K562 (cell line): Measurements from ENCODE around the gene XRCC3. TPM values are rescaled to one million over a fixed set of nuclear protein-coding genes. Genes with fewer than 3 reads are reported as not detected.
"Not testable (repeated sequence)": the region's sequence is repeated elsewhere in the genome, so short reads cannot be mapped to it uniquely, and the experiment has no call there.

Experiments
- ATAC-seq: fragments of 200-7000 bp; cut with Tn5 transposase; 3 replicates; pipeline ENCODE4 v1.9.1; 2020; ENCODE audit warnings: moderate library complexity
- BruUV-seq: library from RNA; stranded (reverse); fragments of 400-500 nt; replicated peaks from 2 replicates; lab custom pipeline; 2021; lab: Mats Ljungman, UMichigan
- CTCF ChIA-PET: fragments of 300-600 bp; formaldehyde crosslinking; extraction: SDS; loops from one replicate; lab custom pipeline; 2021; ENCODE audit warnings: low intra/inter-chr PET ratio; lab: Yijun Ruan, JAX
- POLR2A ChIA-PET: fragments of 300-600, 350-650 bp; sonication (Branson Sonifier 250); formaldehyde crosslinking; extraction: SDS; loops from one replicate; lab custom pipeline; 2021; ENCODE audit warnings: antibody characterized with exemption, inconsistent platforms; lab: Yijun Ruan, JAX
- DNase-seq, 4 experiments: peaks; one replicate each; pipeline versions ENCODE4 v3.0.0 to v3.0.0-alpha.2; 2011 to 2018; ENCODE audit warnings: low spot score in 3 of 4, mixed read lengths in 3 of 4; ENCODE audit errors: extremely low read depth in 1 of 4
- FAIRE-seq: peaks from 2 replicates; lab custom pipeline; 2011; peaks lifted over from hg19 to GRCh38; lab: Jason Lieb, UNC
- H2AFZ ChIP-seq: 2 replicates; pipeline ENCODE4 v1.6.0; 2011; ENCODE audit warnings: low read depth, low read length, control low read depth, inconsistent platforms
- H3K27ac ChIP-seq: fragments of 200-600 bp; 3 replicates; pipeline ENCODE4 v1.8.0; 2011; ENCODE audit warnings: low read depth, mild to moderate bottlenecking, control low read depth, inconsistent platforms, low read length, moderate library complexity, mixed read lengths; ENCODE audit errors: extremely low read depth
- H3K27me3 ChIP-seq, 2 experiments: fragments of 300-600 bp in 1 of 2; 2 replicates in 1 of 2; 3 replicates in 1 of 2; pipeline versions ENCODE4 v1.6.0 to v1.8.0; 2011; ENCODE audit warnings: inconsistent platforms in 2 of 2, low read length in 2 of 2, mild to moderate bottlenecking in 1 of 2, mixed read lengths in 1 of 2, moderate library complexity in 1 of 2; ENCODE audit not compliant: control insufficient read depth in 2 of 2, insufficient read depth in 2 of 2
- H3K36me3 ChIP-seq: fragments of 300-600 bp; 3 replicates; pipeline ENCODE4 v1.8.0; 2011; ENCODE audit warnings: mild to moderate bottlenecking, low read length, inconsistent platforms; ENCODE audit not compliant: control insufficient read depth, insufficient read depth
- H3K4me1 ChIP-seq, 2 experiments: fragments of 200-600 bp in 1 of 2; replicated peaks in 1 of 2; 2 replicates in 1 of 2; 3 replicates in 1 of 2; pipeline versions ENCODE4 v1.5.1 to v1.8.0; 2011; ENCODE audit warnings: inconsistent platforms in 2 of 2, low read length in 2 of 2, mild to moderate bottlenecking in 1 of 2, mixed read lengths in 1 of 2, moderate library complexity in 1 of 2; ENCODE audit not compliant: control insufficient read depth in 2 of 2, insufficient read depth in 2 of 2
- H3K4me2 ChIP-seq: 2 replicates; pipeline ENCODE4 v1.6.1; 2011; ENCODE audit warnings: low read length, control low read depth, inconsistent platforms, mixed read lengths; ENCODE audit not compliant: insufficient read depth
- H3K4me3 ChIP-seq: fragments of 200-600 bp; sonication (generic), shearing (Covaris generic); 2 replicates; pipeline ENCODE4 v1.5.1; 2016; ENCODE audit warnings: control low read depth, inconsistent platforms
- H3K79me2 ChIP-seq: fragments of 200-600 bp; 3 replicates; pipeline ENCODE4 v1.8.0; 2011; ENCODE audit warnings: low read length, inconsistent platforms; ENCODE audit not compliant: control insufficient read depth, insufficient read depth
- H3K9ac ChIP-seq, 2 experiments: 2 replicates each; pipeline versions ENCODE4 v1.6.0 to v1.6.1; 2011; ENCODE audit warnings: low read depth in 2 of 2, low read length in 2 of 2, control low read depth in 1 of 2, inconsistent platforms in 1 of 2, mild to moderate bottlenecking in 1 of 2, mixed read lengths in 1 of 2; ENCODE audit not compliant: insufficient read depth in 1 of 2
- H3K9me1 ChIP-seq: one replicate; pipeline ENCODE4 v1.6.0; 2011; ENCODE audit warnings: inconsistent platforms, mild to moderate bottlenecking, low read length, moderate library complexity; ENCODE audit not compliant: control insufficient read depth, insufficient read depth
- H3K9me3 ChIP-seq: replicated peaks from 2 replicates; pipeline ENCODE4 v1.5.1; 2011; ENCODE audit warnings: low read depth, low read length, inconsistent platforms; ENCODE audit not compliant: control insufficient read depth, insufficient read depth
- H4K20me1 ChIP-seq: replicated peaks from 2 replicates; pipeline ENCODE4 v1.6.1; 2011; ENCODE audit warnings: low read length, inconsistent platforms, mixed read lengths; ENCODE audit not compliant: control insufficient read depth, insufficient read depth
- NUFIP1 ChIP-seq: fragments of 450-650 bp; IDR thresholded peaks from 2 replicates; pipeline ENCODE4 v1.6.1; 2018; ENCODE audit not compliant: partially characterized antibody
- POLR3G ChIP-seq: IDR thresholded peaks from 2 replicates; pipeline ENCODE4 v1.6.1; 2011; ENCODE audit not compliant: insufficient read length, insufficient replicate concordance; ENCODE audit errors: extremely low read depth
- ZNF174 ChIP-seq: fragments of 250-450 bp; sonication (Bioruptor Pico); IDR thresholded peaks from 2 replicates; pipeline ENCODE4 v1.4.0; 2020; ENCODE audit warnings: mild to moderate bottlenecking
- WGBS: fragments of 100-300 bp; shearing (Covaris generic); methylation state at CpG from one replicate; pipeline ENCODE4 v1.1.6; 2016; ENCODE audit warnings: low coverage, mixed read lengths; ENCODE audit not compliant: insufficient coverage; ENCODE audit errors: missing lambda C conversion rate; 5-methylcytosine and 5-hydroxymethylcytosine counted together
- in situ Hi-C: fragments of 300-500 bp; cut with MboI; formaldehyde crosslinking; loops from 4 replicates; pipeline ENCODE4 v1.15.0; 2018; ENCODE audit warnings: inconsistent platforms, mixed read lengths
- intact Hi-C: fragments of 100-400 bp; cut with micrococcal nuclease; formaldehyde crosslinking; loops from 2 replicates; pipeline ENCODE4 v1.14.2; 2022
- polyA plus RNA-seq, 8 experiments: library from polyadenylated mRNA; depleted of rRNA in 4 of 8; stranded (reverse) in 5 of 8; unstranded in 3 of 8; fragments of >200 nt; fragmentation: Nextera tagmentation in 2 of 8; fragmentation: Illumina TruSeq in 1 of 8; extraction: Ambion mirVana in 2 of 8; extraction: Trizol in 1 of 8; gene quantifications; 2 replicates each; pipeline versions ENCODE4 v1.2.1 to v1.2.3, GENCODE V29; 2011 to 2014; ENCODE audit warnings: inconsistent platforms in 1 of 8, missing spikeins in 1 of 8
- total RNA-seq, 7 experiments: library from RNA; depleted of rRNA in 6 of 7; stranded (reverse); fragments of >200 nt in 6 of 7; fragmentation: Illumina TruSeq in 2 of 7; extraction: Trizol in 2 of 7; gene quantifications; 2 replicates each; pipeline versions ENCODE4 v1.2.1 to v1.2.3, GENCODE V29; 2011 to 2021; ENCODE audit warnings: low replicate concordance in 1 of 7
- TF ChIP-seq, protein P1 (sequence below): fragments of 250-450 bp; sonication (Bioruptor Pico); IDR thresholded peaks from 2 replicates; pipeline ENCODE4 v1.4.0; 2020; ENCODE audit warnings: borderline replicate concordance

XRCC3 gene
- total and polyA plus RNA-seq, 9 of the 15 experiments (the other 6 are each of a cell fraction or from before 2014, with no cell fraction given), result 0.34 to 59.3 (median 30.3) TPM

DNA sequence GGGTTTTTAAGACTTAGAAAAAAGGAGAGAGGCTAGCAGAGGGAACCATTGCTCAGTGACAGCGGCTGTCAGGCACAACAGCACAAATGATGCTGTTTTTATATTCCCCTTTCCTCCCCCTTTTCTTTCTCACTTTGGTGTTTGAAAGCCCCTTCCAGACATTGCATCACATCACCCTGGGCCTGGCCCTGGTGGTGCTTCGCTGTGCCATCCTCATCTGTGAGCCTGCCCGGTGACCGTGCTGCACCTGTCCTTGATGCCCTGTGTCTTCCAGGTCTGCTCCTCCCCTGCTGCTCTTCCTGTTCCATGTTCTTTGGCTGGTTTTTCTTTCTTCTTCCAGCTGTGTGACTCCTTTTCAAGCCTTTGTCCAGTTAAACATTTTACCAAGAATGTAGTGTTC is 61.4 kb downstream of the XRCC3 start (continued):
- TF ChIP-seq, protein P1, sequence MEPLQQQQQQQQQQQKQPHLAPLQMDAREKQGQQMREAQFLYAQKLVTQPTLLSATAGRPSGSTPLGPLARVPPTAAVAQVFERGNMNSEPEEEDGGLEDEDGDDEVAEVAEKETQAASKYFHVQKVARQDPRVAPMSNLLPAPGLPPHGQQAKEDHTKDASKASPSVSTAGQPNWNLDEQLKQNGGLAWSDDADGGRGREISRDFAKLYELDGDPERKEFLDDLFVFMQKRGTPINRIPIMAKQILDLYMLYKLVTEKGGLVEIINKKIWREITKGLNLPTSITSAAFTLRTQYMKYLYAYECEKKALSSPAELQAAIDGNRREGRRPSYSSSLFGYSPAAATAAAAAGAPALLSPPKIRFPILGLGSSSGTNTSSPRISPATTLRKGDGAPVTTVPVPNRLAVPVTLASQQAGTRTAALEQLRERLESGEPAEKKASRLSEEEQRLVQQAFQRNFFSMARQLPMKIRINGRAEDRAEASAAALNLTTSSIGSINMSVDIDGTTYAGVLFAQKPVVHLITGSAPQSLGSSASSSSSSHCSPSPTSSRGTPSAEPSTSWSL, result no peak
- TF ChIP-seq NUFIP1 (no peak), ZNF174 (CRISPR knock-in tag) (no peak), POLR3G (no peak)

DNA sequence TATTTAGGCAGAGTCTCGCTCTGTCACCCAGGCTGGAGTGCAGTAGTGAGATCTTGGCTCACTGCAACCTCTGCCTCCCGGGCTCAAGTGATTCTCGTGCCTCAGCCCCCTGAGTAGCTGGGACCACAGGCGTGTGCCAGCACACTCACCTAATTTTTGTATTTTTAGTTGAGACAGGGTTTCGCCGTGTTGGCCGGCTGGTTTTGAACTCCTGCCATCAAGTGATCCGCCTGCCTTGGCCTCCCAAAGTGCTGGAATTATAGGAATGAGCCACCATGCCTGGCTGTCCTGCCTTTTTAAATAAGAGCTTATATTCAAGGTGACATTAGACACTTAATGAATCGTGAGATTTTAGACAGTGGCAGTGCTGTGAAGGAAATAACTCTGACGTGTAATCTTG is 61.9 kb downstream of the XRCC3 start:
- H3K27me3 ChIP-seq, H3K9me3 ChIP-seq, H3K4me2 ChIP-seq, H3K4me3 ChIP-seq, BruUV-seq, H4K20me1 ChIP-seq, H3K27ac ChIP-seq, CTCF ChIA-PET, ATAC-seq, intact Hi-C loops, H3K4me1 ChIP-seq, in situ Hi-C loops, H2AFZ ChIP-seq, DNase-seq, H3K9me1 ChIP-seq, FAIRE-seq, H3K9ac ChIP-seq: not testable (repeated sequence)
- H3K79me2 ChIP-seq, result peaks cover 24% of the 10 kb centered on the region
- 83% methylated on average over 9 of the region's 10 CpGs for WGBS
- POLR2A ChIA-PET, result interaction anchor here (1.2 kb wide), 1 partner anchor 25 kb away, joined by 4 read pairs; the partner anchor contains the start of gene KLC1
- H3K36me3 ChIP-seq, result peaks cover 47% of the 10 kb centered on the region
